GM12878 (cell line): ENCODE data around the gene RUFY4. TPM values are rescaled to one million over a fixed set of nuclear protein-coding genes. Genes with fewer than 3 reads are reported as not detected.

Experiments
- ATAC-seq: fragments of 200-7000 bp; cut with Tn5 transposase; 3 replicates; pipeline ENCODE4 v1.9.1; 2020; ENCODE audit warnings: mild to moderate bottlenecking, moderate library complexity
- BruUV-seq: library from RNA; stranded (reverse); fragments of 400-500 nt; replicated peaks from 2 replicates; lab custom pipeline; 2021; lab: Mats Ljungman, UMichigan
- CTCF ChIA-PET: fragments of 300-600 bp; sonication (Branson Sonifier 250); formaldehyde crosslinking; extraction: SDS; loops from one replicate; lab custom pipeline; 2021; ENCODE audit warnings: inconsistent platforms; lab: Yijun Ruan, JAX
- POLR2A ChIA-PET: fragments of 350-600 bp; formaldehyde crosslinking; extraction: SDS; loops from one replicate; lab custom pipeline; 2021; ENCODE audit warnings: inconsistent platforms; lab: Charles Lee
- RAD21 ChIA-PET: fragments of 300-600 bp; sonication (Branson Sonifier 250); formaldehyde crosslinking; loops from one replicate; lab custom pipeline; 2023; ENCODE audit warnings: antibody characterized with exemption; ENCODE audit not compliant: unreplicated experiment; lab: Charles Lee
- SMC1A ChIA-PET: fragments of 300-600 bp; sonication (Branson Sonifier 250); formaldehyde crosslinking; loops from one replicate; lab custom pipeline; 2023; ENCODE audit not compliant: unreplicated experiment, uncharacterized antibody; lab: Charles Lee
- DNase-seq: peaks from one replicate; pipeline ENCODE4 v3.0.0-alpha.2; 2011; ENCODE audit warnings: low read depth, low spot score
- FAIRE-seq: peaks from 3 replicates; lab custom pipeline; 2011; peaks lifted over from hg19 to GRCh38; lab: Jason Lieb, UNC
- H2AFZ ChIP-seq: 2 replicates; pipeline ENCODE4 v1.6.0; 2011; ENCODE audit warnings: low read depth, low read length, control low read depth; ENCODE audit not compliant: control insufficient read depth
- H3K27ac ChIP-seq: 2 replicates; pipeline ENCODE4 v1.5.1; 2011; ENCODE audit warnings: control low read depth; ENCODE audit not compliant: control insufficient read depth, insufficient read depth
- H3K27me3 ChIP-seq, 2 experiments: replicated peaks in 1 of 2; 2 replicates each; pipeline versions ENCODE4 v1.6.0 to v1.6.1; 2011; ENCODE audit warnings: low read length in 1 of 2; ENCODE audit not compliant: control insufficient read depth in 2 of 2, insufficient read depth in 2 of 2
- H3K36me3 ChIP-seq, 2 experiments: 2 replicates each; pipeline ENCODE4 v1.5.1; 2011; ENCODE audit warnings: low read length in 1 of 2; ENCODE audit not compliant: control insufficient read depth in 2 of 2, insufficient read depth in 2 of 2
- H3K4me1 ChIP-seq: 2 replicates; pipeline ENCODE4 v1.6.1; 2011; ENCODE audit warnings: mild to moderate bottlenecking, low read length, moderate library complexity, mixed read lengths; ENCODE audit not compliant: control insufficient read depth, insufficient read depth
- H3K4me2 ChIP-seq: 2 replicates; pipeline ENCODE4 v1.6.0; 2011; ENCODE audit warnings: control low read depth; ENCODE audit not compliant: control insufficient read depth, insufficient read depth
- H3K4me3 ChIP-seq: fragments of 200-600 bp; sonication (generic); 2 replicates; pipeline ENCODE4 v1.5.1; 2016
- H3K79me2 ChIP-seq: 2 replicates; pipeline ENCODE4 v1.6.0; 2011; ENCODE audit warnings: low read length; ENCODE audit not compliant: control insufficient read depth, insufficient read depth
- H3K9ac ChIP-seq: 2 replicates; pipeline ENCODE4 v1.8.0; 2011; ENCODE audit warnings: low read length, control low read depth, mixed read lengths; ENCODE audit not compliant: control insufficient read depth, insufficient read depth
- H3K9me3 ChIP-seq: replicated peaks from 3 replicates; pipeline ENCODE4 v1.5.1; 2011; ENCODE audit warnings: mild to moderate bottlenecking, low read length; ENCODE audit not compliant: control insufficient read depth, insufficient read depth
- H4K20me1 ChIP-seq: 2 replicates; pipeline ENCODE4 v1.6.0; 2011; ENCODE audit not compliant: control insufficient read depth, insufficient read depth
- ASH2L ChIP-seq: fragments of 300-600, 200-600 bp; sonication (generic); IDR thresholded peaks from 2 replicates; pipeline ENCODE4 v1.6.1; 2017; ENCODE audit warnings: low read depth, mild to moderate bottlenecking, borderline replicate concordance
- ATF7 ChIP-seq: fragments of 450-650 bp; IDR thresholded peaks from 2 replicates; pipeline ENCODE4 v1.6.1; 2016; ENCODE audit warnings: low read depth, mild to moderate bottlenecking
- CBX5 ChIP-seq: sonication (generic); IDR thresholded peaks from 2 replicates; pipeline ENCODE4 v1.6.1; 2016; ENCODE audit warnings: low read depth, moderate library complexity, mild to moderate bottlenecking, inconsistent platforms
- JUND ChIP-seq: IDR thresholded peaks from 2 replicates; pipeline ENCODE4 v1.6.1; 2012; ENCODE audit warnings: low read depth, mild to moderate bottlenecking, low read length, improper control_type of control experiment, moderate library complexity
- MEF2A ChIP-seq: IDR thresholded peaks from 2 replicates; pipeline ENCODE4 v1.6.1; 2011; ENCODE audit warnings: low read depth, mild to moderate bottlenecking, low read length, moderate library complexity; ENCODE audit not compliant: insufficient read depth
- MYC ChIP-seq: IDR thresholded peaks from 2 replicates; pipeline ENCODE4 v1.6.1; 2011; ENCODE audit warnings: mild to moderate bottlenecking, low read length, moderate library complexity, inconsistent platforms; ENCODE audit not compliant: insufficient read depth, insufficient replicate concordance, insufficient read length, severe bottlenecking
- NR2C2 ChIP-seq: IDR thresholded peaks from 2 replicates; pipeline ENCODE4 v1.6.1; 2011; ENCODE audit warnings: borderline replicate concordance, low read depth; ENCODE audit not compliant: control insufficient read depth, insufficient read length
- POLR2A ChIP-seq: IDR thresholded peaks from 2 replicates; pipeline ENCODE4 v1.6.1; 2011; ENCODE audit warnings: low read depth, mild to moderate bottlenecking, low read length
- RAD51 ChIP-seq: fragments of 450-650 bp; IDR thresholded peaks from 2 replicates; pipeline ENCODE4 v1.6.1; 2016; ENCODE audit warnings: moderate library complexity, mild to moderate bottlenecking, inconsistent platforms
- RCOR1 ChIP-seq: conservative IDR thresholded peaks from 2 replicates; pipeline ENCODE4 v1.6.1; 2012; ENCODE audit warnings: low read depth, low read length, improper control_type of control experiment
- SPI1 ChIP-seq: IDR thresholded peaks from 2 replicates; pipeline ENCODE4 v1.6.1; 2011; ENCODE audit warnings: low read depth, mild to moderate bottlenecking, low read length, moderate library complexity, borderline replicate concordance; ENCODE audit not compliant: insufficient read depth
- SREBF2 ChIP-seq: IDR thresholded peaks from 2 replicates; pipeline ENCODE4 v1.6.1; 2012; ENCODE audit warnings: mild to moderate bottlenecking, low read length
- SRF ChIP-seq, 2 experiments: IDR thresholded peaks; 2 replicates each; pipeline ENCODE4 v1.6.1; 2011; ENCODE audit warnings: low read depth in 2 of 2, low read length in 2 of 2, mild to moderate bottlenecking in 1 of 2, moderate library complexity in 1 of 2
- SUPT20H ChIP-seq: IDR thresholded peaks from 2 replicates; pipeline ENCODE4 v1.6.1; 2011; ENCODE audit warnings: low read depth, mild to moderate bottlenecking, low read length, moderate library complexity, borderline replicate concordance; ENCODE audit not compliant: control insufficient read depth
- TARDBP ChIP-seq: IDR thresholded peaks from 2 replicates; pipeline ENCODE4 v1.6.1; 2016; ENCODE audit warnings: borderline replicate concordance
- ZNF24 ChIP-seq: fragments of 450-650 bp; IDR thresholded peaks from 2 replicates; pipeline ENCODE4 v1.6.1; 2017; ENCODE audit warnings: antibody characterized with exemption, mild to moderate bottlenecking
- WGBS: methylation state at CpG from one replicate; pipeline ENCODE4 v1.1.6; 2016; ENCODE audit warnings: low lambda C conversion rate; ENCODE audit not compliant: insufficient replicate concordance, insufficient coverage; ENCODE audit errors: missing lambda C conversion rate; 5-methylcytosine and 5-hydroxymethylcytosine counted together
- in situ Hi-C: fragments of 300-500 bp; cut with MboI; formaldehyde crosslinking; loops from 9 replicates; pipeline ENCODE4 v1.14.3; 2018; ENCODE audit warnings: mixed read lengths
- intact Hi-C: fragments of 100-400 bp; cut with micrococcal nuclease; formaldehyde crosslinking; loops from one replicate; pipeline ENCODE4 v1.14.2; 2022; ENCODE audit not compliant: unreplicated experiment
- polyA plus RNA-seq, 11 experiments: library from polyadenylated mRNA; depleted of rRNA in 4 of 11; unstranded in 6 of 11; stranded (reverse) in 5 of 11; fragments of >200 nt; fragmentation: Nextera tagmentation in 4 of 11; fragmentation: Illumina TruSeq in 1 of 11; extraction: Ambion mirVana in 4 of 11; extraction: Trizol in 1 of 11; gene quantifications; 1 replicate in 1 of 11; 2 replicates in 10 of 11; pipeline versions ENCODE4 v1.2.1 to v1.2.3, GENCODE V29; 2011 to 2016; ENCODE audit warnings: inconsistent platforms in 2 of 11, missing spikeins in 2 of 11, low read depth in 1 of 11
- total RNA-seq, 4 experiments: library from RNA; depleted of rRNA in 3 of 4; stranded (reverse); fragments of >200 nt in 3 of 4; fragmentation: Illumina TruSeq in 1 of 4; extraction: Trizol in 1 of 4; gene quantifications; 2 replicates each; pipeline versions ENCODE4 v1.2.1 to v1.2.3, GENCODE V29; 2013 to 2021
- TF ChIP-seq, protein P1 (sequence below): fragments of 450-650 bp; IDR thresholded peaks from 2 replicates; pipeline ENCODE4 v1.6.1; 2017; ENCODE audit warnings: mild to moderate bottlenecking, moderate library complexity
- TF ChIP-seq, protein P2 (sequence below): IDR thresholded peaks from 2 replicates; pipeline ENCODE4 v1.6.1; 2012; ENCODE audit warnings: low read length, inconsistent platforms

RUFY4 gene
- total and polyA plus RNA-seq, 10 of the 15 experiments (the other 5 are each of a cell fraction or from before 2014, with no cell fraction given) = 0.05 to 2.7 (median 0.90) TPM

DNA sequence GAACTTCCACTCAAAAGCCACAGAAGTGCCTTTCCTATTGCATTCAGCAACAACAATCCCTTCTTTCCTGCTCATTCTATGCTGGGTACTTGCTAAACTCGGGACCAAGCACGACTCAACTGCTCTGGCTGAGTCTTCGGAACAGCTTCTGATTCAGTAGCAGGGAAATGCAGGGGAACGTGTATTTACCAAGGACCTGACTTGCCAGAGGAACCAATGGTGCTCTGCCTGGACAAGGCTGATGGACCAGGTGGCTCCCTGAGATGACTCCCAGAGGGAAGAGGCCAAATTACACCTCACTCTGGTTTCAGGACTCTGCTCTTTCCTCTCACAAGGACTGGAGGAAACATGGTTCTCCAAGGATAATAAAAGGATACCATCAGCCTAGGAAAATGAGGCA lies 69.0 kb downstream of the RUFY4 start:
- peaks cover 3 to 5% of the 10 kb centered on the region in 2 experiments for H3K27me3 ChIP-seq
- no peaks in the 10 kb centered on the region for H4K20me1 ChIP-seq
- no peaks in the 10 kb centered on the region for H3K79me2 ChIP-seq
- no TSS peak for BruUV-seq
- DNase-seq (no peak), ATAC-seq (no peak), FAIRE-seq (no peak)
- TF ChIP-seq RAD51 (no peak), NR2C2 (no peak), MYC (no peak), CBX5 (no peak), TARDBP (no peak), POLR2A (no peak), ZNF24 (no peak), SRF (IDR thresholded peaks at IDR 0.05; ENCODE audit: low read depth in 2 of 2, low read length in 2 of 2) (no peak), RCOR1 (no peak), MEF2A (no peak), ASH2L (no peak), JUND (no peak), SREBF2 (no peak), SPI1 (no peak), ATF7 (no peak), SUPT20H (no peak)
- TF ChIP-seq, protein P1, sequence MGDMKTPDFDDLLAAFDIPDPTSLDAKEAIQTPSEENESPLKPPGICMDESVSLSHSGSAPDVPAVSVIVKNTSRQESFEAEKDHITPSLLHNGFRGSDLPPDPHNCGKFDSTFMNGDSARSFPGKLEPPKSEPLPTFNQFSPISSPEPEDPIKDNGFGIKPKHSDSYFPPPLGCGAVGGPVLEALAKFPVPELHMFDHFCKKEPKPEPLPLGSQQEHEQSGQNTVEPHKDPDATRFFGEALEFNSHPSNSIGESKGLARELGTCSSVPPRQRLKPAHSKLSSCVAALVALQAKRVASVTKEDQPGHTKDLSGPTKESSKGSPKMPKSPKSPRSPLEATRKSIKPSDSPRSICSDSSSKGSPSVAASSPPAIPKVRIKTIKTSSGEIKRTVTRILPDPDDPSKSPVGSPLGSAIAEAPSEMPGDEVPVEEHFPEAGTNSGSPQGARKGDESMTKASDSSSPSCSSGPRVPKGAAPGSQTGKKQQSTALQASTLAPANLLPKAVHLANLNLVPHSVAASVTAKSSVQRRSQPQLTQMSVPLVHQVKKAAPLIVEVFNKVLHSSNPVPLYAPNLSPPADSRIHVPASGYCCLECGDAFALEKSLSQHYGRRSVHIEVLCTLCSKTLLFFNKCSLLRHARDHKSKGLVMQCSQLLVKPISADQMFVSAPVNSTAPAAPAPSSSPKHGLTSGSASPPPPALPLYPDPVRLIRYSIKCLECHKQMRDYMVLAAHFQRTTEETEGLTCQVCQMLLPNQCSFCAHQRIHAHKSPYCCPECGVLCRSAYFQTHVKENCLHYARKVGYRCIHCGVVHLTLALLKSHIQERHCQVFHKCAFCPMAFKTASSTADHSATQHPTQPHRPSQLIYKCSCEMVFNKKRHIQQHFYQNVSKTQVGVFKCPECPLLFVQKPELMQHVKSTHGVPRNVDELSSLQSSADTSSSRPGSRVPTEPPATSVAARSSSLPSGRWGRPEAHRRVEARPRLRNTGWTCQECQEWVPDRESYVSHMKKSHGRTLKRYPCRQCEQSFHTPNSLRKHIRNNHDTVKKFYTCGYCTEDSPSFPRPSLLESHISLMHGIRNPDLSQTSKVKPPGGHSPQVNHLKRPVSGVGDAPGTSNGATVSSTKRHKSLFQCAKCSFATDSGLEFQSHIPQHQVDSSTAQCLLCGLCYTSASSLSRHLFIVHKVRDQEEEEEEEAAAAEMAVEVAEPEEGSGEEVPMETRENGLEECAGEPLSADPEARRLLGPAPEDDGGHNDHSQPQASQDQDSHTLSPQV = no peak
- TF ChIP-seq, protein P2, sequence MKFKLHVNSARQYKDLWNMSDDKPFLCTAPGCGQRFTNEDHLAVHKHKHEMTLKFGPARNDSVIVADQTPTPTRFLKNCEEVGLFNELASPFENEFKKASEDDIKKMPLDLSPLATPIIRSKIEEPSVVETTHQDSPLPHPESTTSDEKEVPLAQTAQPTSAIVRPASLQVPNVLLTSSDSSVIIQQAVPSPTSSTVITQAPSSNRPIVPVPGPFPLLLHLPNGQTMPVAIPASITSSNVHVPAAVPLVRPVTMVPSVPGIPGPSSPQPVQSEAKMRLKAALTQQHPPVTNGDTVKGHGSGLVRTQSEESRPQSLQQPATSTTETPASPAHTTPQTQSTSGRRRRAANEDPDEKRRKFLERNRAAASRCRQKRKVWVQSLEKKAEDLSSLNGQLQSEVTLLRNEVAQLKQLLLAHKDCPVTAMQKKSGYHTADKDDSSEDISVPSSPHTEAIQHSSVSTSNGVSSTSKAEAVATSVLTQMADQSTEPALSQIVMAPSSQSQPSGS = no peak
- in situ Hi-C loops = no loop called here
- H3K27ac ChIP-seq = no peak overlapping the region
- ChIA-PET SMC1A (no interaction called here), RAD21 (no interaction called here), POLR2A (no interaction called here), CTCF (no interaction called here)
- H3K4me2 ChIP-seq = no peak overlapping the region
- no peaks in the 10 kb centered on the region for H3K9me3 ChIP-seq
- H3K36me3 ChIP-seq = no peaks in the 10 kb centered on the region
- 22% methylated on average over 4 of the region's 4 CpGs for WGBS
- no peak overlapping the region for H2AFZ ChIP-seq
- no peaks in the 10 kb centered on the region for H3K4me1 ChIP-seq
- intact Hi-C loops = no loop called here
- H3K9ac ChIP-seq = no peak overlapping the region
- H3K4me3 ChIP-seq = no peak overlapping the region
